GM18505 (cell line): ENCODE measurements around the gene MDH1B.

Experiments used
- ATAC-seq: cut with Tn5 transposase; IDR thresholded peaks from one replicate; pipeline ENCODE4 v1.9.1; 2021; ENCODE audit not compliant: unreplicated experiment
- POLR2A ChIP-seq: IDR thresholded peaks from 4 replicates; pipeline ENCODE4 v1.6.1; 2011; ENCODE audit warnings: borderline replicate concordance; ENCODE audit not compliant: insufficient read depth, insufficient read length; ENCODE audit errors: extremely low read depth

MDH1B gene

DNA sequence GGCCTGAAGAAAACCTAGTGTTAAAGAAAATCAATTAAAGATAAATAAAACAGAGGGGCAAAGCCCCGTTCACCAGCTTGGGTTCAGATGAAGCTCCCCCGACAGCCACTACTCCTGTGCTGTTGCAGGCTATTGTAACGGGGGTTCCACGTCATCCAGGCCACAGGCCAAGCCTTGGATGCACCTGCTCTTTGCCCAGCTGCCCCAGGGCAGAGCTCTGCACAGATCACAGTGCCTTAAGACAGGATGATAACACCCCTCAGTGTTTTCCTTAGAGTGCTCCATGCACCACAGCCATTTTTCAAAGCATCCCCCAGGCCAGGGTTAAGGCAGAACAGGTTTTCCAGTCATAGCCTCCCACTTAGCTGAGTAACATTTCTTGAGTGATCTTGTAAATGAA lies 32.2 kb upstream of the MDH1B start:
- no peak for TF ChIP-seq POLR2A
- no peak for ATAC-seq

DNA sequence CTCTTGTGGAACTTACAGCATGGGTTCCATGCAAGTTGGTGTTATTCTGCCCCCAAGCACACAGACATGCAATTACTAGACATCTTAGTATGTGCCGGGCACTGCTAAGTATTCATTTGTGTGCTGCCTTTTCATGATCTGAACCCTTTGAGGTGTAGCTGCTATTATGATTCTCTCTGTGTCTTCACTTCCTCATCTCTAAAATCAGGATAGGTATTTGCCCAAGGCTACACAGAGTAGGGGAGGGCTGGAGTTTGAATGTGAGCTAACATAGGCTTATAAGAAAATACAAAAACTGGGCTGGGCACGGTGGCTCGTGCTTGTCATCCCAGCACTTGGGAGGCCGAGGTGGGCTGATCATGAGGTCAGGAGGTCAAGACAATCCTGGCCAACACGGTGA lies 27.5 kb upstream of the MDH1B start:
- TF ChIP-seq POLR2A = no peak
- ATAC-seq = no peak

DNA sequence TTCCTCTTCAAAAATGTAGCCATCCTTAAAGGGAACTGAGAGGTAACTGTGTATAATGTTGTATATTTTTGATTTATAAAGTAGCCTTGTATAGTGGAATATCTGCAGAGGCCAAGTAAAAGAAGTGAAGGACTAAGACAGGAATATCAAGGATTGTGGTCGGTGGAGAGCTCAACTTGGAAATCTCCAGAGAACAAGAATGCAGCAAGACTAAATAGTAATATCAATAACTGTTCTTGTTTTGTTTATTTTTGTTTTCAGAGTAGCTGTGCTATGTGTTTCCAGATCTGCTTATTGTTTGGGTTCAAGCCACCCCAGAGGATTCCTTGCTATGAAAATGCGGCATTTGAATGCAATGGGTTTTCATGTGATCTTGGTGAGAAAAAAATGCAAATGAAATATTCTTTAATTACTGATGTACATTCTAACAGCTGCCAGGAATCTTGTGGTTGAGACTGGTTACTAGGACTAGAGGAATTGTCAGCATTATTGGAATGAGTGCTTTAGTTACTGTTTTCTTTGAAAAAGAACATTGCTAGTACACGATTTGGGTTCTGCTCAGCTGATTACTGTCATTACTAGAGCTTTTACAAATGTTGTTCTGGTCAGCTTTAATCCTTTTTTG lies 25.3 kb upstream of the MDH1B start:
- TF ChIP-seq POLR2A = no peak
- no peak for ATAC-seq

DNA sequence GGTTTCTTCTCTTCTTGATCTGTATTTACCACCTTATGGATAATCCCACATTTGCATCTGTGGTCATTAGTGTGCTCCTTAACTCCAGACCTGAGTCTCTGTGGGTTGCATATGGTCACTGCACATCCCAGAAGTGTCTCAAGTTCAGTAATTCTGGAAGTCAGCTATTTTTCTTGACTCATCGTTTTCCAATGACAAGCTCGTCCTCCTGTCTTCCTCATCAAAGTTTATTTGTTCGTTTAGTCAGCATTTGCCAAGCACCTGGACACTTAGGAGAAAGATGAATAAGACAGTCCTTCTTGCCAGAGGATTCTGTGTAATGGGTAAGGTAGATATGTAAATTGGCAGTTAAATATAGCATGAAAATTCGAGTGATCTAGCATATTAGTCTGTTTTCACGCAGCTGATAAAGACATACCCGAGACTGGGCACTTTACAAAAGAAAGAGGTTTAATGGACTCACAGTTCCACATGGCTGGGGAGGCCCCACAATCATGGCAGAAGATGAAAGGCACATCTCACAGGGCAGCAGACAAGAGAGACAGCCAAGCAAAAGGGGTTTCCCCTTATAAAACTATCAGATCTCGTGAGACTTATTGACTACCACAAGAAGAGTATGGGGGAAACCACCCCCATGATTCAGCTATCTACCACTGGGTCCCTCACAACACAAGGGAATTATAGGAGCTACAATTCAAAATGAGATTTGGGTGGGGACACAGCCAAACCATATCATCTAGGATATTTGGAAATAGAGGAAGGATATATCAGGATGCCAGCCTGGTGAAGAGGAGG lies 19.6 kb upstream of the MDH1B start:
- no peak for TF ChIP-seq POLR2A
- ATAC-seq = no peak

DNA sequence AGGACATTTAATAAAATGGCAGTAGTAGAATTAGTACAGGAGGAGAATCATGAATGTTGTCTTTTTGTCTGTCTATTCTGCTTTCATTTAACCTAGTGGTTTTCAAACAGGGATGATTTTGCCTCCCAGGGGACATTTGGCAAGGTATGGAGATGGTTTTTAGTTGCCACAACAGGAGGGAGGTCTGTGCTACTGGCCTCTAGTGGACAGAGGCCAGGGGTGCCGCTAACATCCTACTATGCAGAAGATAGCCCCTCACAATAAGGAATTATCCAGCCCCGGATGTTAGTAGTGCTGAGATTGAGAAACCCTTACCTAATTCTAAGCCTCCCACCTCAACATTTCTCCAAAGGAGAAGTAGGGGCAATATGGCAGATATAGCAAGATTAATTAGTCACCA lies 18.6 kb upstream of the MDH1B start:
- no peak for ATAC-seq
- no peak for TF ChIP-seq POLR2A

DNA sequence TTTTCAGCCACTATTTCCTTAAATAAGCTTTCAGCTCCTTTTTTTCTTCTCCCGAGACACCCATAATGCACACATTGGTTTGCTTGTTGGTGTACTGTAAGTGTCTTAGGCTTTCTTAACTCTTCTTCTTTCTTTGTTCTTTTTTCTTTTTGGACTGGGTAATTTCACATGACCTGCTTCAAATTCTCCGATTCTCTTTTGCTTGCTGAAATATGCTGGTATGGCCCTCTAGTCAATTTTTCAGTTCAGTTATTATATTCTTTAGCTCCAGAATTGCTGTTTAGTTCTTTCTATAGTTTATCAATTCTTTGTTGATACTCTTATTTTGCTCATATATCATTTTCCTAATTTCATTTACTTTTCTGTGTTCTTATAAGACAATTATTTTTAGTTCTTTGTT lies 15.5 kb upstream of the MDH1B start:
- TF ChIP-seq POLR2A = no peak
- ATAC-seq = no peak

DNA sequence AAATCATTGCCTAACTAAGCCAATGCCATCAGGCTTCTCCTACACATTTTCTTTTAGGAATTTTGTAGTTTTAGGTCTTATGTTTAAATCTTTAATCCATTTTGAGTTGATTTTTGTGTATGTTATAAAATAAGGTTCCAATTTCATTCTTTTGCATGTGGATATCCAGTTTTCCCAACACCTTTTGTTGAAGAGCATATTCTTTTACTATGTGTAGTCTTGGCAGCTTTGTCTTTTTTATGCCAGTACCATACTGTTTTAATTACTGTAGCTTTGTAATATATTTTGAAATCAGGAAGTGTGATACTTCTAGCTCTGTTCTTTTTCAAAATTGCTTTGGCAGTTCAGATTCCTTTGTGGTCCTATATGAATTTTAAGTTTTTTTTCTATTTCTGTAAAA lies 11.3 kb upstream of the MDH1B start:
- ATAC-seq = no peak
- TF ChIP-seq POLR2A = no peak

DNA sequence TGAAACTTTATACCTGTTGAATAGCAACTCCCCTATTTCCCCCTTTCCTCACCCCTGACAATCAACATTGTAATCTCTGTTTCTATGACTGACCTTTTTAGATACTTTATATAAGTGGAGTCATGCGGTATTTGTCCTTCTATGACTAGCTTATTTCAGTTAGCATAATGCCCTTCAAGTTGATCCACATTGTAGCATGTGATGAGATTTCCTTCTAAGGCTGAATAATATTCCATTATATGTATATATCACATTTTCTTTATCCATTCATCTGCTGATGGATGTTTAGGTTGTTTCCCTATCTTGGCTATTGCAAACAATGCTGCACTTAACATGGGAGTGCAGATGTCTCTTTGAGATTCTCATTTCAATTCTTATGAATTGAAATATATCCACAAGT lies 9.7 kb upstream of the MDH1B start:
- no peak for ATAC-seq
- TF ChIP-seq POLR2A = no peak

DNA sequence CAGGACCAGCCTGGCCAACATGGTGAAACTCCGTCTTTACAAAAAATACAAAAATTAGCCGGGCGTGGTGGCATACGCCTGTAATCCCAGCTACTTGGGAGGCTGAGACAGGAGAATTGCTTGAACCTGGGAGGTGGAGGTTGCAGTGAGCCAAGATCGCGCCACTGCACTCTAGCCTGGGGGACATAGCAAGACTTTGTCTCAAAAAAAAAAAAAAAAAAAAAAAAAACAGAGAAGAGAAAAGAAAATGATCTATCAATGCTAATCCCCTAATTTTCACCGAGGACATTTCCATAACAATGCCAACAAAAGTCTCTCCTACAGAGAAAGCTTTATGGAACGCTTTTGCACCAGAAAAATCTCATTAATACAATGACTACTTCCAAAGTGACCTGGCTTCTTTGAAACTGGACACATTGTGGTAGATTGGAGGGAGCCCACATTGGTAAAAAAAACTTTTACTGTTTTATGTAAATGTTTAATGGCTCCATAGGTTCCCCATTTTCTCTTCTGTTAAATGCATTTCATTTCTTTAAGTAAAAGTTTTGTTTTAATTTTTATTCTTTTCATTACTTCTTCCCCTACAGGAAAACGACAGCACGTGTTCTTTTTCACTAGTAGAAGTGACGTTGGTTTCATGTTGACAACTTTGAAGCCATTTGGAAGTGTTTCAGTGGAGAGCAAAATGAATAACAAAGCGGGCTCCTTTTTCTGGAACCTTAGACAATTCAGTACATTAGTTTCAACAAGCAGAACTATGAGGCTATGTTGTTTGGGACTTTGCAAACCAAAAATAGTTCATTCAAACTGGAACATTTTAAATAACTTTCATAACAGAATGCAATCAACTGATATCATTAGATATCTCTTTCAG lies 1.2 kb upstream of the MDH1B start:
- no peak for ATAC-seq
- TF ChIP-seq POLR2A = no peak

DNA sequence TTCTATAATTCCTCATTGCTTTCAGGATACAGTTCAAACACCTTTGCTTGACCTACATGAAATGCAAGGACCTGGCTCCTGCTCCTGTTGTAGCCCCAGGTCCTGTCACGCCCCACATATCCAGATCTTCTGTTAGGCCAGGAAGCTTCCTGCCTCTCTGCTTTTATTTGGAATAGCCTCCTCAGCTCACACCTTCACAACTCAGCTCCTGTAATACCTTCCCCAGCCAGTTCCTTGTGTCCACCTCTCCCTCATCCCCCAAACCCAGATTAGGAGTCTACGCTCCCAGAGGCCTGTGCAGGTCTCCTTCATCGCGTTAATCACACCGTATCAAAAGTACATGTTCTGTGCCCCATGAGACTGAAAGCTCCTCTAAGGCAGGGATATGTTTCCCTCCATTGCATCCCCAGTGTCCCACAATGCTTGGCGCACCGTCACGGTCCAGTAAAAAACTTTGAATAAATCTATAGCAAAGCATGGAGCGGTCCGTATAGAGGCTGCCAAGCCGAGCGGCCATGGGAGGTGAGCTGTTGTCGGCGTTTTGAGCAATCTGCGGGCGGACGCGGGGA lies 371 bp downstream of the MDH1B start:
- no peak for ATAC-seq

DNA sequence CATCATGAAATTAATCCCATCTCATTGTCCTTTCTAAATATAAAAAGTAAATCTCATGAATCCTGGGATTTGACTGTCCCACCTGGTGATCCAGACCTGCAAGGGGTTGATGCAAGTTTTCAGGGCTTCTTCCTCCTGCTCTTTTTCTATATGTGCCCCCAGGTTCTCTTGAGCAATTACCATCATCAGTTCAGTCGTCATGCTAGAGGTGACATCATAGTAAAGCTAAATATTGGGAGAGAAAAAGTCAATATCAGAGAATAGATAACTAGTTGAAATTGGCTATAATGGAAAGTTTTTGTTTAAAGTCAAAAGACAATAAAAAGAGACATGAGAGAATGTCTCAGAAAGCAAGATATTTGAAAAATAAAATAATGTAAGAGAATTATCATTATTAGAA lies 8.3 kb downstream of the MDH1B start:
- no peak for TF ChIP-seq POLR2A
- no peak for ATAC-seq

More for the DNA sequence above, 371 bp downstream of the MDH1B start:
- no peak for TF ChIP-seq POLR2A

DNA sequence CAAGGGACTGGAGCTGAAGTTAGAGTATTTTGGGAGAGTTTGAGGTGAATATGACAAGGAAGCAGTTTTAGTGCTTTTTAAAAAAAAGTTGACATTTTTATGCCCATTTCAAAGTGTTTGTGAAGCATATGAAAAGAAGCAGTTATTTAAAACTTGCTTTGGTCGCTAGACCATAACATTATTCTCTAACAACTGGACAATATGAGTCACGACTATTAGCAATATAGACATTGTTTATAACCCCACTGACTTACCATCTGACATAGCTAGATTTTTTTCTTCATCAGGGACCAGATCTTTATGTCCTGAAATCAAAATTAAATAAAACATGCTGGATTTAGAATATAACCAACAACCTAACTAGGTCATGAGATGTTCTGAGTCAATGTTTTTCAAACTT lies 24.3 kb downstream of the MDH1B start:
- TF ChIP-seq POLR2A = no peak
- ATAC-seq = no peak

DNA sequence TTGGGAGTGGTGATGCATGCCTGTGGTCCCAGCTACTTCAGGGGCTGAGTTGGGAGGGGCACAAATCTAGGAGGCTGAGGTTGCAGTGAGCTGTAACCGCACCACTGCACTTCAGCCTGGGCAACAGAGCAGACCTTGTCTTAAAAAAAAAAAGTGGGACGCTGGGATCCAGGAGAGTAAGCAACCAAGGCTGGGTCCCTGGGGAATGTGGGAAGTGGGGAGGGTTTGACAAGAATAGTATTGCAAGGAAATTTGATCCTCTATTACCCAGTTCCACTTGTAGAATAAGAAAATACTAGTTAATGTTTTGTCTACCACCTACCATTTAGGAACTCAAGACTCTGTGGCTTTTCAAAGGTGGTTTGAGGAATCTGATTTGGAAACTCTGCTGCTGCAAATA lies 25.9 kb downstream of the MDH1B start:
- no peak for TF ChIP-seq POLR2A
- ATAC-seq = no peak
